Measurements from ENCODE around the gene SLC7A10.

DNA sequence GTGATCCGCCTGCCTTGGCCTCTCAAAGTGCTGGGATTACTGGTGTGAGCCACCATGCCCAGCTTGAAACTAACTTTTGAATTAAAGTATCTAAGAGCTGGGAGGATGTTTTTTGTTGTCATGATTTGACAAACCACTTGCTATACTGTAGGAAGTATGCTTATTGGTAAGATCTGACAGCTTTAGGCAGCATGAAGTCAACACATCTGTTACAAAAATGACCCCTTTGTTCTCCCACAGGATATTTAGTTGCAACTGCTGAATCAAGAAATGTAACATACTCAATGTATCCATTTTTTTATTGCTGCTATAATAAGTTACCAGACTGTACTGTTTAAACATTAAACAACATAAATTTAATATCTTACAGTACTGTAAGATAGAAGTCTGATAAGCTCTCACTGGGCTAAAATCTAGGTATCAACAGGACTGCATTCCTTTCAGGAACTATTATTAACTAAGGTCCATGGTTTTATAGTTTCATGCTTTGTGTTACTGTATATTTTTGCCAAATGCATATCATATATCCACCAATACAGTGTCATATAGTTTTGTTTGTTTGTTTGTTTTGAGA is 54.3 kb downstream of the SLC7A10 start:
- TF ChIP-seq, protein P1, sequence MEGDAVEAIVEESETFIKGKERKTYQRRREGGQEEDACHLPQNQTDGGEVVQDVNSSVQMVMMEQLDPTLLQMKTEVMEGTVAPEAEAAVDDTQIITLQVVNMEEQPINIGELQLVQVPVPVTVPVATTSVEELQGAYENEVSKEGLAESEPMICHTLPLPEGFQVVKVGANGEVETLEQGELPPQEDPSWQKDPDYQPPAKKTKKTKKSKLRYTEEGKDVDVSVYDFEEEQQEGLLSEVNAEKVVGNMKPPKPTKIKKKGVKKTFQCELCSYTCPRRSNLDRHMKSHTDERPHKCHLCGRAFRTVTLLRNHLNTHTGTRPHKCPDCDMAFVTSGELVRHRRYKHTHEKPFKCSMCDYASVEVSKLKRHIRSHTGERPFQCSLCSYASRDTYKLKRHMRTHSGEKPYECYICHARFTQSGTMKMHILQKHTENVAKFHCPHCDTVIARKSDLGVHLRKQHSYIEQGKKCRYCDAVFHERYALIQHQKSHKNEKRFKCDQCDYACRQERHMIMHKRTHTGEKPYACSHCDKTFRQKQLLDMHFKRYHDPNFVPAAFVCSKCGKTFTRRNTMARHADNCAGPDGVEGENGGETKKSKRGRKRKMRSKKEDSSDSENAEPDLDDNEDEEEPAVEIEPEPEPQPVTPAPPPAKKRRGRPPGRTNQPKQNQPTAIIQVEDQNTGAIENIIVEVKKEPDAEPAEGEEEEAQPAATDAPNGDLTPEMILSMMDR (IDR thresholded peaks at IDR 0.05), result no peak
- no peak for TF ChIP-seq POLR2A (IDR thresholded peaks at IDR 0.05; ENCODE audit: low read depth)

All from esophagus muscularis mucosa (tissue), 3 donors.